Measurements from ENCODE around the gene AMH.

AMH gene

DNA sequence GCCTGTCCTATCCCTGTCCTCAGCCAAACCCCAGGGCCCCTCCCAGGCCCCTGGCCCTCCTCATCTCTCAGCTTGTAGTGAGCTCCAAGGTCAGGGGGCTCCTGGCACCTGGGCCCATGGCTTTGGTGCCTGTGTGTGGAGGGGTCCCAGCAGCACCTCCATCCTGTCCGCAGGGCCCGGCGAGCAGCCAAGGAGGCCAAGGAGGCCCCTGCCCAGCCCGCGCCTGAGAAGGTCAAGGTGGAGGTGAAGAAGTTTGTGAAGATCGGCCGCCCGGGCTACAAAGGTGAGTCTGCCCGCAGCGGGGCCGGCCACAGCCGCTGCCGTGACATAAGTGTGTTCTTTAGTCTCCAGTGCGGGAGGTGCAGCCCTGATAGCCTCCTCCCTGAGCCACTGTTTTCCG lies 3.9 kb upstream of the AMH start:
- Histone ChIP-seq H2AFZ (ENCODE audit: low read length) (no peak overlapping the region), H3K27ac (replicated peaks; ENCODE audit: low read length) (no peak overlapping the region), H3K4me2 (ENCODE audit: insufficient read depth, low read length, poor library complexity, severe bottlenecking) (no peak overlapping the region), H3K36me3 (replicated peaks in 1 of 2; ENCODE audit: control insufficient read depth in 2 of 2, insufficient read depth in 2 of 2, low read length in 2 of 2) (peaks cover 44 to 96% of the 10 kb centered on the region in 2 donors), H3K23ac (ENCODE audit: low read depth, low read length, poor library complexity) (no peak overlapping the region), H2BK15ac (ENCODE audit: low read length) (no peak overlapping the region), H2AK5ac (ENCODE audit: low read depth, low read length) (no peak overlapping the region), H3K27me3 (ENCODE audit: control insufficient read depth in 3 of 3, insufficient read depth in 3 of 3, low read depth in 1 of 3, low read length in 3 of 3) (no peaks in the 10 kb centered on the region), H3K4ac (ENCODE audit: low read length) (no peak overlapping the region), H3K9me3 (replicated peaks in 1 of 2; ENCODE audit: control insufficient read depth in 2 of 2, insufficient read depth in 1 of 2, low read depth in 1 of 2, low read length in 2 of 2) (no peaks in the 10 kb centered on the region), H2BK5ac (ENCODE audit: low read length) (no peak overlapping the region), H3K14ac (ENCODE audit: low read length) (no peak overlapping the region), H4K91ac (ENCODE audit: low read depth, low read length, poor library complexity) (no peak overlapping the region), H3K4me3 (ENCODE audit: low read length in 2 of 2) (no peak overlapping the region), H3K9ac (ENCODE audit: low read depth, low read length, poor library complexity) (no peak overlapping the region), H2BK12ac (ENCODE audit: low read length) (no peak overlapping the region), H3K18ac (ENCODE audit: low read length) (no peak overlapping the region), H2BK120ac (ENCODE audit: low read depth, low read length) (no peak overlapping the region), H4K8ac (ENCODE audit: low read depth, low read length) (no peak overlapping the region), H3K4me1 (ENCODE audit: control insufficient read depth in 2 of 2, insufficient read depth in 1 of 2, low read depth in 1 of 2, low read length in 2 of 2) (peaks cover 10% of the 10 kb centered on the region in 2 donors), H3K79me1 (ENCODE audit: low read depth, low read length) (peaks cover 37% of the 10 kb centered on the region)
- no peak for DNase-seq (ENCODE audit: low spot score)
- no CpG with 5 or more reads among the region's 15 CpGs for WGBS, 2 donors (ENCODE audit: extremely low coverage in 2 of 2, insufficient read length in 2 of 2, insufficient replicate concordance in 1 of 2)

DNA sequence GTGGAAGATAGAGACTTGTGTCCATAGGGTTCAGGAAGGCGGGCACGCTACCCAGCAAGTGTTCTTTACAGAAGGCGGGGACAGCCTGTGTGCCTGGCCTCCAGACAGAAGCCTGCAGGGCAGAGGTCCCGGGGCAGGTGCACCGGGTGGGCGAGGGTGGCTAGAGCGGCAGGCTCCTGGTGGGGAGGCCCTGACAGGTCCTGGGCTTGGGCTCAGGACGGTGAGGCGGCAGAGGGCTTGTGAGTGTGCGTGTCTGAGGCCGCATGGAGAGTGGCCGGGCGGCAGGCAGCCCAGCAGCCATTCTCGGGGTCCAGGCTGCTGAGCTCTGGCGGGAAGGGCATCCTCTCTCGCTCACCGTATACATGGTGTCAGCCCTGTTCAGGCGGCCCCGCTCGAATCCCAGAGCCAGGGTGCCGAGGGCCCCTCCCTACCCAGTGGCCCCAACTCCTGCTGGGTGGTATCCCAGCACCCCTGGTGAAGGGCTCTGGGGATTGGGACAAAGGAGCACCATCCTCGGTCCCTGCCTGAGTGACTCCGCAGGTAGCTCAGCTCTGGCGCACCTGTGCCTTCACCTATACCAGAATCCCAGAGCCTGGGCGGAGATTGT lies 3.0 kb upstream of the AMH start:
- Histone ChIP-seq H2BK12ac (ENCODE audit: low read length) (no peak overlapping the region), H4K8ac (ENCODE audit: low read depth, low read length) (no peak overlapping the region), H4K91ac (ENCODE audit: low read depth, low read length, poor library complexity) (no peak overlapping the region), H3K14ac (ENCODE audit: low read length) (no peak overlapping the region), H3K23ac (ENCODE audit: low read depth, low read length, poor library complexity) (peak overlapping the region; percentile 20), H2AFZ (ENCODE audit: low read length) (no peak overlapping the region), H2BK15ac (ENCODE audit: low read length) (no peak overlapping the region), H3K18ac (ENCODE audit: low read length) (no peak overlapping the region), H3K9ac (ENCODE audit: low read depth, low read length, poor library complexity) (no peak overlapping the region), H3K4me3 (ENCODE audit: low read length in 2 of 2) (no peak overlapping the region), H3K9me3 (replicated peaks in 1 of 2; ENCODE audit: control insufficient read depth in 2 of 2, insufficient read depth in 1 of 2, low read depth in 1 of 2, low read length in 2 of 2) (peaks cover 0 to under 1% of the 10 kb centered on the region in 2 donors), H2BK5ac (ENCODE audit: low read length) (no peak overlapping the region), H3K27ac (replicated peaks; ENCODE audit: low read length) (no peak overlapping the region), H3K4me1 (ENCODE audit: control insufficient read depth in 2 of 2, insufficient read depth in 1 of 2, low read depth in 1 of 2, low read length in 2 of 2) (peaks cover 2% of the 10 kb centered on the region in 2 donors), H3K4me2 (ENCODE audit: insufficient read depth, low read length, poor library complexity, severe bottlenecking) (no peak overlapping the region), H3K4ac (ENCODE audit: low read length) (no peak overlapping the region), H2BK120ac (ENCODE audit: low read depth, low read length) (no peak overlapping the region), H3K36me3 (replicated peaks in 1 of 2; ENCODE audit: control insufficient read depth in 2 of 2, insufficient read depth in 2 of 2, low read length in 2 of 2) (peaks cover 44 to 92% of the 10 kb centered on the region in 2 donors), H3K27me3 (ENCODE audit: control insufficient read depth in 3 of 3, insufficient read depth in 3 of 3, low read depth in 1 of 3, low read length in 3 of 3) (no peaks in the 10 kb centered on the region), H3K79me1 (ENCODE audit: low read depth, low read length) (peaks cover 30% of the 10 kb centered on the region), H2AK5ac (ENCODE audit: low read depth, low read length) (no peak overlapping the region)
- no peak for DNase-seq (ENCODE audit: low spot score)
- no CpG with 5 or more reads among the region's 25 CpGs for WGBS, 2 donors (ENCODE audit: extremely low coverage in 2 of 2, insufficient read length in 2 of 2, insufficient replicate concordance in 1 of 2)

DNA sequence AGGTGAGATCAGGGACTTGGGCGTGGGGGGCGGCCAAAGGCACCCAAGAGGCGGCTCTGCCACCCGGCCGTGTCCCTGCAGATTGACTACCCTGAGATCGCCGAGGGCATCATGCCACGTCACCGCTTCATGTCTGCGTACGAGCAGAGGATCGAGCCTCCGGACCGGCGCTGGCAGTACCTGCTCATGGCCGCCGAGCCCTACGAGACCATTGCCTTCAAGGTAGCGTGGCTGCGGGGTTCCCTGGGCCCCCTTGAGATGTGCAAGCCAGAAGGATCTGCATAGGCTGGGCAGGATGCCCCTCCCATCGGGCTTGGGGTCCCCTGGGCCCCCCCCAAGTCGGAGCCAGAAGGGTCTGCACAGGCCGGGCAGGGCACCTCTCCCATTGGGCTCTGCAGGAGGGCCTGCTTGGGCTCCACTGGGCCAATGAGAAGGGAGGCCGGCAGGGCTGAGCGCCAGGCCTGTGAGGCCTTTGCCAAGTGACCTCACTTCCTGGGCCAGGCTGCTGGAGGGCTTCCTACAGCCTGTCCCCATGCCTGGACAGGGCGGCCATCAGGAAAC lies 2.2 kb upstream of the AMH start:
- H3K18ac ChIP-seq (ENCODE audit: low read length): no peak overlapping the region
- no peak overlapping the region for H2BK15ac ChIP-seq (ENCODE audit: low read length)
- peaks cover 0 to 5% of the 10 kb centered on the region in 2 donors for H3K9me3 ChIP-seq (replicated peaks in 1 of 2; ENCODE audit: control insufficient read depth in 2 of 2, insufficient read depth in 1 of 2, low read depth in 1 of 2, low read length in 2 of 2)
- H3K4ac ChIP-seq (ENCODE audit: low read length): no peak overlapping the region
- no peak overlapping the region for H3K27ac ChIP-seq (replicated peaks; ENCODE audit: low read length)
- H3K14ac ChIP-seq (ENCODE audit: low read length): no peak overlapping the region
- no peak overlapping the region for H3K4me2 ChIP-seq (ENCODE audit: insufficient read depth, low read length, poor library complexity, severe bottlenecking)
- no peak overlapping the region for H4K8ac ChIP-seq (ENCODE audit: low read depth, low read length)
- no peak overlapping the region for H4K91ac ChIP-seq (ENCODE audit: low read depth, low read length, poor library complexity)
- DNase-seq (ENCODE audit: low spot score): no peak
- no peak overlapping the region for H3K23ac ChIP-seq (ENCODE audit: low read depth, low read length, poor library complexity)
- peaks cover 0 to 2% of the 10 kb centered on the region in 2 donors for H3K4me1 ChIP-seq (ENCODE audit: control insufficient read depth in 2 of 2, insufficient read depth in 1 of 2, low read depth in 1 of 2, low read length in 2 of 2)
- H3K36me3 ChIP-seq (replicated peaks in 1 of 2; ENCODE audit: control insufficient read depth in 2 of 2, insufficient read depth in 2 of 2, low read length in 2 of 2): peaks cover 44 to 84% of the 10 kb centered on the region in 2 donors
- no peak overlapping the region for H2AFZ ChIP-seq (ENCODE audit: low read length)
- no peak overlapping the region for H2BK120ac ChIP-seq (ENCODE audit: low read depth, low read length)
- WGBS, 2 donors (ENCODE audit: extremely low coverage in 2 of 2, insufficient read length in 2 of 2, insufficient replicate concordance in 1 of 2): no CpG with 5 or more reads among the region's 26 CpGs
- no peak overlapping the region for H3K4me3 ChIP-seq (ENCODE audit: low read length in 2 of 2)
- no peak overlapping the region for H2BK5ac ChIP-seq (ENCODE audit: low read length)
- H3K79me1 ChIP-seq (ENCODE audit: low read depth, low read length): peaks cover 28% of the 10 kb centered on the region
- H3K9ac ChIP-seq (ENCODE audit: low read depth, low read length, poor library complexity): no peak overlapping the region
- no peak overlapping the region for H2AK5ac ChIP-seq (ENCODE audit: low read depth, low read length)
- peaks cover 0 to 3% (median 0%) of the 10 kb centered on the region in 3 experiments for H3K27me3 ChIP-seq (ENCODE audit: control insufficient read depth in 3 of 3, insufficient read depth in 3 of 3, low read depth in 1 of 3, low read length in 3 of 3)
- H2BK12ac ChIP-seq (ENCODE audit: low read length): no peak overlapping the region

DNA sequence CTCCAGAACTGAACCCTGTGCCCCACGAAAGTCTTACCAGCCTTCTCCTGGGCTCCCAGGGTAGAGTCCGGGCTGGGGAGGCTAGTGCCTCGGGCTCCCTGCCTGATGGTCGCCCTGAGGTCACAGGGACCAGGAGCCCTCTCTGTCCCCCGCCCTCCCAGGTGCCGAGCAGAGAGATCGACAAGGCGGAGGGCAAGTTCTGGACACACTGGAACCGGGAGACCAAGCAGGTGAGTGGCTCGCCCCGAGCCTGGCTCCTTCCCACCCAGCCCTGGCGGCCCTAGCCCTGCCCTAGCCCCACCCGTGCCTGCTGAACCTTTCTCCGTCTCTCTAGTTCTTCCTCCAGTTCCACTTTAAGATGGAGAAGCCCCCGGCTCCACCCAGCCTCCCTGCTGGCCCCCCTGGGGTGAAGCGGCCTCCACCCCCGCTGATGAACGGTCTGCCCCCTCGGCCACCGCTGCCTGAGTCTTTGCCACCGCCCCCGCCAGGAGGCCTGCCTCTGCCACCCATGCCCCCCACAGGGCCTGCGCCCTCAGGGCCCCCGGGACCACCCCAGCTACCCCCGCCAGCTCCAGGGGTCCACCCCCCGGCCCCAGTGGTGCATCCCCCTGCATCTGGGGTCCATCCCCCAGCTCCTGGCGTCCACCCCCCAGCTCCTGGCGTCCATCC lies 1.6 kb upstream of the AMH start:
- H3K79me1 ChIP-seq (ENCODE audit: low read depth, low read length): peaks cover 21% of the 10 kb centered on the region
- peaks cover 0 to 10% (median 0%) of the 10 kb centered on the region in 3 experiments for H3K27me3 ChIP-seq (ENCODE audit: control insufficient read depth in 3 of 3, insufficient read depth in 3 of 3, low read depth in 1 of 3, low read length in 3 of 3)
- no peak overlapping the region for H3K4ac ChIP-seq (ENCODE audit: low read length)
- peaks cover 0 to 5% of the 10 kb centered on the region in 2 donors for H3K9me3 ChIP-seq (replicated peaks in 1 of 2; ENCODE audit: control insufficient read depth in 2 of 2, insufficient read depth in 1 of 2, low read depth in 1 of 2, low read length in 2 of 2)
- no peak overlapping the region for H3K14ac ChIP-seq (ENCODE audit: low read length)
- no peak overlapping the region for H3K4me3 ChIP-seq (ENCODE audit: low read length in 2 of 2)
- no peak overlapping the region for H2BK120ac ChIP-seq (ENCODE audit: low read depth, low read length)
- no peak overlapping the region for H3K18ac ChIP-seq (ENCODE audit: low read length)
- no CpG with 5 or more reads among the region's 28 CpGs for WGBS, 2 donors (ENCODE audit: extremely low coverage in 2 of 2, insufficient read length in 2 of 2, insufficient replicate concordance in 1 of 2)
- H3K4me1 ChIP-seq (ENCODE audit: control insufficient read depth in 2 of 2, insufficient read depth in 1 of 2, low read depth in 1 of 2, low read length in 2 of 2): no peaks in the 10 kb centered on the region
- H3K23ac ChIP-seq (ENCODE audit: low read depth, low read length, poor library complexity): no peak overlapping the region
- no peak overlapping the region for H2BK12ac ChIP-seq (ENCODE audit: low read length)
- no peak overlapping the region for H4K8ac ChIP-seq (ENCODE audit: low read depth, low read length)
- H2AK5ac ChIP-seq (ENCODE audit: low read depth, low read length): no peak overlapping the region
- H2BK5ac ChIP-seq (ENCODE audit: low read length): no peak overlapping the region
- no peak overlapping the region for H3K9ac ChIP-seq (ENCODE audit: low read depth, low read length, poor library complexity)
- no peak overlapping the region for H2BK15ac ChIP-seq (ENCODE audit: low read length)
- no peak overlapping the region for H3K4me2 ChIP-seq (ENCODE audit: insufficient read depth, low read length, poor library complexity, severe bottlenecking)
- peaks cover 44 to 77% of the 10 kb centered on the region in 2 donors for H3K36me3 ChIP-seq (replicated peaks in 1 of 2; ENCODE audit: control insufficient read depth in 2 of 2, insufficient read depth in 2 of 2, low read length in 2 of 2)
- DNase-seq (ENCODE audit: low spot score): no peak
- H2AFZ ChIP-seq (ENCODE audit: low read length): no peak overlapping the region
- no peak overlapping the region for H3K27ac ChIP-seq (replicated peaks; ENCODE audit: low read length)
- no peak overlapping the region for H4K91ac ChIP-seq (ENCODE audit: low read depth, low read length, poor library complexity)
